Activated CD8-positive, alpha-beta T cell treated with anti-CD3 and anti-CD28 coated beads for 36 hours (primary cell): ENCODE measurements around the gene TRAK1. TPM values are rescaled to one million over a fixed set of nuclear protein-coding genes. Genes with fewer than 3 reads are reported as not detected.

Experiments used
- ATAC-seq: fragments of 200-7000 bp; cut with Tn5 transposase; one replicate; pipeline ENCODE4 v1.10.0; 2021; ENCODE audit warnings: mild to moderate bottlenecking, moderate library complexity
- CTCF ChIA-PET: fragments of 350-600 bp; sonication (Branson Sonifier 250); formaldehyde crosslinking; loops from one replicate; lab custom pipeline; 2021; ENCODE audit warnings: antibody characterized with exemption; lab: Charles Lee
- POLR2A ChIA-PET: fragments of 350-600 bp; sonication (Branson Sonifier 250); formaldehyde crosslinking; loops from one replicate; lab custom pipeline; 2021; ENCODE audit warnings: antibody characterized with exemption; lab: Charles Lee
- DNase-seq: peaks from one replicate; pipeline ENCODE4 v3.0.0-alpha.2; 2020
- H3K27ac Mint-ChIP-seq: one replicate; pipeline ENCODE4 v1.8.0; 2021; ENCODE audit warnings: mild to moderate bottlenecking, mixed read lengths
- H3K27me3 Mint-ChIP-seq: one replicate; pipeline ENCODE4 v1.8.0; 2021; ENCODE audit warnings: mixed read lengths
- H3K36me3 Mint-ChIP-seq: one replicate; pipeline ENCODE4 v1.8.0; 2021; ENCODE audit warnings: low read depth, mixed read lengths
- H3K4me1 Mint-ChIP-seq: one replicate; pipeline ENCODE4 v1.8.0; 2021; ENCODE audit warnings: low read depth, mixed read lengths
- H3K4me3 Mint-ChIP-seq: one replicate; pipeline ENCODE4 v1.8.0; 2021; ENCODE audit warnings: mild to moderate bottlenecking, moderate library complexity, mixed read lengths
- H3K9me3 Mint-ChIP-seq: one replicate; pipeline ENCODE4 v1.8.0; 2021; ENCODE audit warnings: mixed read lengths
- CTCF ChIP-seq: fragments of 200-600 bp; IDR thresholded peaks from one replicate; pipeline ENCODE4 v1.8.0; 2022; ENCODE audit warnings: antibody characterized with exemption, mild to moderate bottlenecking
- intact Hi-C: fragments of 100-400 bp; cut with micrococcal nuclease; formaldehyde crosslinking; loops from one replicate; pipeline ENCODE4 v1.10.0; 2022
- total RNA-seq, 2 experiments: library from RNA; stranded (reverse); gene quantifications; one replicate each; pipeline ENCODE4 v1.2.3, GENCODE V29; 2021

The TRAK1 gene
- total RNA-seq, 2 experiments from 2014 or later: 24.1 to 24.3 TPM

- Mint-ChIP-seq H3K9me3 (no peaks in the 10 kb centered on the region), H3K27me3 (no peaks in the 10 kb centered on the region), H3K4me3 (no peak overlapping the region), H3K36me3 (peaks cover 31% of the 10 kb centered on the region), H3K27ac (no peak overlapping the region), H3K4me1 (peaks cover 13% of the 10 kb centered on the region)
- intact Hi-C loops: loop anchor here (10.0 kb wide), 1 partner anchor 301 kb away; no protein-coding TSS in a partner anchor
- TF ChIP-seq CTCF: no peak
- DNase-seq (no peak), ATAC-seq (no peak)
- CTCF ChIA-PET: no interaction called here
- POLR2A ChIA-PET: interaction anchor here (0.6 kb wide), 1 partner anchor 398 kb away, joined by 3 read pairs; no protein-coding TSS in a partner anchor
Observed at GRCh38 chr3:42195879-42196330, 104.7 kb downstream of the TRAK1 start.

GRCh38 chr3:42198709-42199108, 107.6 kb downstream of the TRAK1 start:
- Mint-ChIP-seq H3K4me1 (no peaks in the 10 kb centered on the region), H3K36me3 (peaks cover 37% of the 10 kb centered on the region), H3K27me3 (no peaks in the 10 kb centered on the region), H3K27ac (no peak overlapping the region), H3K9me3 (no peaks in the 10 kb centered on the region), H3K4me3 (no peak overlapping the region)
- ATAC-seq (no peak), DNase-seq (no peak)
- no peak for TF ChIP-seq CTCF
- CTCF ChIA-PET: interaction anchor here (1.0 to 3.9 kb wide), 3 partner anchors 8 to 245 kb away, joined by 3 to 35 read pairs (median 4); no protein-coding TSS in a partner anchor
- POLR2A ChIA-PET: interaction anchor here (0.6 kb wide), 1 partner anchor 169 kb away, joined by 3 read pairs; no protein-coding TSS in a partner anchor
- intact Hi-C loops: loop anchor here (10.0 kb wide), 1 partner anchor 304 kb away; no protein-coding TSS in a partner anchor

GRCh38 chr3:42202217-42202865, 111.2 kb downstream of the TRAK1 start:
- ChIA-PET CTCF (interaction anchor here (1.3 kb wide), 1 partner anchor 11 kb away, joined by 6 read pairs; no protein-coding TSS in a partner anchor), POLR2A (interaction anchor here (0.6 kb wide), 1 partner anchor 508 kb away, joined by 3 read pairs; no protein-coding TSS in a partner anchor)
- H3K4me1 Mint-ChIP-seq: no peaks in the 10 kb centered on the region
- H3K4me3 Mint-ChIP-seq: no peak overlapping the region
- no peak for TF ChIP-seq CTCF
- H3K27me3 Mint-ChIP-seq: no peaks in the 10 kb centered on the region
- H3K36me3 Mint-ChIP-seq: peaks cover 30% of the 10 kb centered on the region
- intact Hi-C loops: no loop called here
- DNase-seq: no peak
- H3K9me3 Mint-ChIP-seq: no peaks in the 10 kb centered on the region
- ATAC-seq: no peak
- no peak overlapping the region for H3K27ac Mint-ChIP-seq

GRCh38 chr3:42204867-42205599, 113.9 kb downstream of the TRAK1 start:
- CTCF ChIA-PET: interaction anchor here (0.9 to 2.9 kb wide), 3 partner anchors 14 to 342 kb away, joined by 3 to 28 read pairs (median 3); no protein-coding TSS in a partner anchor
- Mint-ChIP-seq H3K27me3 (no peaks in the 10 kb centered on the region), H3K36me3 (peaks cover 38% of the 10 kb centered on the region), H3K4me1 (no peaks in the 10 kb centered on the region), H3K27ac (no peak overlapping the region), H3K4me3 (no peak overlapping the region), H3K9me3 (no peaks in the 10 kb centered on the region)
- ATAC-seq (no peak), DNase-seq (no peak)
- no peak for TF ChIP-seq CTCF
- intact Hi-C loops: no loop called here
- POLR2A ChIA-PET: no interaction called here
